GM13976 (cell line): Measurements from ENCODE around the gene SPINDOC.
A peak's percentile ranks its signal among the peaks of the same experiment; 100 is the strongest.

Source experiments
- DNase-seq: peaks from one replicate; pipeline ENCODE4 v3.0.0; 2012; ENCODE audit warnings: low spot score
- in situ Hi-C: fragments of 300-500 bp; cut with MboI; formaldehyde crosslinking; loops from one replicate; pipeline ENCODE4 v1.12.0; 2022; ENCODE audit warnings: low sequenced_read_pairs, mixed read lengths, inconsistent platforms; ENCODE audit not compliant: unreplicated experiment
- TF ChIP-seq, protein P1 (sequence below): IDR thresholded peaks from 2 replicates; pipeline ENCODE4 v1.5.1; 2012; ENCODE audit warnings: borderline replicate concordance, mild to moderate bottlenecking; ENCODE audit not compliant: insufficient read depth; ENCODE audit errors: extremely low read depth, missing control alignments, control extremely low read depth

SPINDOC gene

DNA sequence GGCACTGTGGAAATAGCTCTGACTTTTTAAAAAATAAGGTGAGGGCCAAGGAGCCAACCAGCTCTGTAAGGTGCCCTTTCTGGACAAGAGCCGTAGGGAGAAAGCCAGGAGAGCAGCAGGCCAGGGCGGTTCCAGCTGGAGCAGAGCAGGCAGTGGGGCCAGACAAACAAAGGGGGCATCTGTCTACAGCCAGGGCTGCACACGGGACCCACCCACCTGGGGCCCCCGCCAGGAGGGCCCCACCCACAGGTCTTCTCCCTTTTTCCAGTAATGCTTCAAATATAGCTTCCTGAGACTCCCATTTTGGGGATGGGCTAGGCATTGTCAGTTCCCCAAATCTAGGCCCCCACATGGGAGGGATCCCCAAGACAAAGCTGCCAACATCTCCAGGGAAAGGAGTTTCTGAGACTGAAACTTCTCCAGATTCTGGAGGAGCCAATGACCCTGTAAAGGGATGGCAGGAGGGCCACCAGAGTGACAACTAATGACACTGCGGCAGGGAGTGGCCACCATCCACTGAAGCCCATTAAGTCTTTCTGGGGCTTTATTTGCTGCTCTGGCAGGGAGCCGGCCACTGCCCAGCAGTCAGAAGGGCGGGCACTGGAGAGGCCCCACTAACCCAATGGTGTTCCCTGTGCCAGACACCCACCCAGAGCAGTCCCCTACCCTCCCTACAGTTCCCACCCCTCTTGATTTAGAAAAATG is 46.6 kb upstream of the SPINDOC start:
- in situ Hi-C loops: no loop called here
- TF ChIP-seq, protein P1, sequence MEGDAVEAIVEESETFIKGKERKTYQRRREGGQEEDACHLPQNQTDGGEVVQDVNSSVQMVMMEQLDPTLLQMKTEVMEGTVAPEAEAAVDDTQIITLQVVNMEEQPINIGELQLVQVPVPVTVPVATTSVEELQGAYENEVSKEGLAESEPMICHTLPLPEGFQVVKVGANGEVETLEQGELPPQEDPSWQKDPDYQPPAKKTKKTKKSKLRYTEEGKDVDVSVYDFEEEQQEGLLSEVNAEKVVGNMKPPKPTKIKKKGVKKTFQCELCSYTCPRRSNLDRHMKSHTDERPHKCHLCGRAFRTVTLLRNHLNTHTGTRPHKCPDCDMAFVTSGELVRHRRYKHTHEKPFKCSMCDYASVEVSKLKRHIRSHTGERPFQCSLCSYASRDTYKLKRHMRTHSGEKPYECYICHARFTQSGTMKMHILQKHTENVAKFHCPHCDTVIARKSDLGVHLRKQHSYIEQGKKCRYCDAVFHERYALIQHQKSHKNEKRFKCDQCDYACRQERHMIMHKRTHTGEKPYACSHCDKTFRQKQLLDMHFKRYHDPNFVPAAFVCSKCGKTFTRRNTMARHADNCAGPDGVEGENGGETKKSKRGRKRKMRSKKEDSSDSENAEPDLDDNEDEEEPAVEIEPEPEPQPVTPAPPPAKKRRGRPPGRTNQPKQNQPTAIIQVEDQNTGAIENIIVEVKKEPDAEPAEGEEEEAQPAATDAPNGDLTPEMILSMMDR: no peak
- no peak for DNase-seq

DNA sequence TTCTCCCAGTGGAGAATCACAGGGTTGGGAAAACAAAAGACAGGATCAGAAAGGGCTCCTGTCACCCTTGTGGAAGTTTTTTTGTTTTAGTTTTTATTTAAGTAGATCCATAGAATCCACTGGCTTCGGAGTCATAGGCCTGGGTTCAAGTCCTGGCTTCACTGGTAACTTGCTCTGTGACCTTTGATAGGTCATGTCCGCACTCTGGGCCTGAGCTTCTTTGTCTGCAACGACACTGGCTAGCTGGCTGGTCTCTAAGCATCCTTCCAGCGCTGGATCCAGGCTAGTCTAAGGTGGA is 46.0 kb upstream of the SPINDOC start:
- DNase-seq: no peak
- TF ChIP-seq, protein P1: no peak
- in situ Hi-C loops: no loop called here

DNA sequence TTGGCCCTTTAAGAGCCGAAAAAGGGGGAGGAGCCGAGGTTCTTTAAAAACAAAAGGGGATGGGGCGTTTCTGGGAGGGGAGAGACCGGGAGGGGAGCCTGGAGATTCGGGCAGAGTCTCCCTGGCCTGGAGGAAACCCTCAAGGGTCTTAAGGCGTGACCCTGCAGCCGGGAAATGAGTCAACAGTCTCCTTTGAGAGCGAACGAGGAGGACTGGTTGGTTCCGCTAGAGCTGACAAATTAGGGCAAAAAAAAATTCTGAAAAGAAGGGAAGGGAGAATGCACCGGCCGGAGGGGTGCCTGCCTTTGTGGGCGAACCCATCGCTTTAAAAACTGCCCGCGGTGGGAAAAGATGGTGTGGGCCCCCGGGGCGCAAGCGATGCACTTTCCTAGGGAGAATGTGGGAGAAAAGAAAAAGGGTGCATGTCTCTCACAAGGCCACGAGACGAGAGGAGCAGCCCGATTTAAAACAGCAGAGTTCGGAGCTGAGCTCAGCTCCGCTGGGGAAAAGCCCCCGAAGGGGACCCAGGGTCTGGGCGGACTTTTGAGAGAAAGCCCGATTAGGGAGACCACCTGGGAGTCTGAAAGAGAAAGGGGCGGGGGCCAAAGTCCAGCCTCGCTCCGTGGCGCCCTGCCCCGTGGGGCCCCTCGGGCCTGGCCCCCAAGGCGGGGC is 45.6 kb upstream of the SPINDOC start:
- TF ChIP-seq, protein P1: no peak
- in situ Hi-C loops: no loop called here
- DNase-seq: peak; percentile 74

DNA sequence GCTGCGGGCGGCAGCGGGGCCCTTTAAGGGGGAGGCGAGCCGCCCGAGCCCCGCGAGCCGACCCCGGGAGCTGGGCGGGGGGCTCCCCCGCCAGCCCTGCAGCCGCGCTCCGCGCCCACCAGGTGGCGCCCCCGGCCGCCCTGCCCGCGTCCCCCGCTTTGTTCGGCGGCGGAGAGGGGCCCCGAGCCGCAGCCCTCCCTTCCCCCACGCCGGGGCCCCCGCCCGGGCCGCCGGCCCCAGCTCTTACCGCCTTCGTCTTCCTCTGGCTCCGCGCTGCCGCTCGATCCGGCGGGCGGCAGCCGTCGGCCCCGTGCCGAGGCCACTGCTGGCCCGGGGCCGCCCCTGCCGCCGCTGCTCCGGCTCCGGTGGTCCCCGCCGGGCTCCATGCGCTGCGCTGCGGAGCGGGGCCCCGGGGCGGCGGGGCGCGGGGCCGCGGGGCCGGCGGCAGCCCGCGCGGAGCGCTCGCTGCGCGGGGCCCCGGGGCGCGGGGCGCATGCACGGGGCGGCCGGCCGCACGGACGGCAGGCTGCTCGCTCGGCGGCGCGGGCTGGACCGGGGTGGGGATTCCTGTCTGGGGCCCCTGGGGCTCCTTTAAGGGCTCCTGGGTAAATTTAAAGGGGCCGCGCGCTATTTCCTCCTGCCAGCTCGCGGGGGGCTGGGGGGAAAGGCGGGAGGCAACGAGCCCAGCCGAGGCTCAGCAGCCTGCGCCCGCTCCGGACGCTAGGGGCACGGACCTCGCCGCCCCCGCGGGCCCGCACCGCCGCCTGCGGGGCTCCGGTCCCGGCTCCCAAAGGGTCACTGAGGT is 44.8 kb upstream of the SPINDOC start, which contains the start of gene ZFTA:
Gene ZFTA (minus strand): TSS at position 539 of the 805 bp plus-strand sequence. CDS start 153 bp downstream, at position 386.
- in situ Hi-C loops: no loop called here

DNA sequence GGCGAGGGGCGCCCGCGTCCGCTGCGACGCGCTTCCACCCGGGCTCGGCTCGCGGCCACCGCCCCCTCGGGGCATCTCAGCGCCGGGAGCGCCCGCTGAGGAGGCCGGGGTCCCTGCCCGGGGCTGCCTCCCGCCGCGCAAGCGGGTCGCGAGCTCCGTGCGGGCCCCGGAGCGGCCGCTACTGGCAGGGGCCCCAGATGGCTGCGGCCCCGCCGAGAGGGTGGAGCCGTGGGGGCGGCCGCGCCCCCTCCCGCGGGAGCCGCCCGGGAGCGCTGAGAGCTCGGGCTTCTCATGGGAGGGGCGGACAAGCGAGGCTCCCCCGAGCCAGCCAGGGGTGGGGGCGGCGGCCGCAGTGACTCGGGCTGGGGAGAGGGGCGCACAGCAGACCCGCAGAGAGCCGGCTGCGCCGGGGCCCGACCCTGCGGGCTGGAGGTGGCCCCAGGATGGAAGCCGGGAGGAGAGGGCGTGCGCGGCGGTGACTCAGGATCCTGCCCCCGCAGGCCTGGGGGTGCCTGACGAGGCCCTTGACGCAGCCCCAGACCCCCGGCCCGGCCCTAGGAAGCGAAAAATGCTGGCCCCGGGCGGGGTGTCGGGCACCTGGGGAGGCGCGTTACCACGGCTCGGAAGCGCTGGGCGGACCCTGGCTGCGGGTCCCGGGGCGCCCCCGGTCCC is 44.1 kb upstream of the SPINDOC start:
- DNase-seq: peak; percentile 77
- in situ Hi-C loops: no loop called here
- TF ChIP-seq, protein P1: no peak

More for the DNA sequence above, 44.8 kb upstream of the SPINDOC start, which contains the start of gene ZFTA:
- DNase-seq: peak; percentile 90
- TF ChIP-seq, protein P1: peak; percentile 86
